Measurements from ENCODE around the gene LGR6.

DNA sequence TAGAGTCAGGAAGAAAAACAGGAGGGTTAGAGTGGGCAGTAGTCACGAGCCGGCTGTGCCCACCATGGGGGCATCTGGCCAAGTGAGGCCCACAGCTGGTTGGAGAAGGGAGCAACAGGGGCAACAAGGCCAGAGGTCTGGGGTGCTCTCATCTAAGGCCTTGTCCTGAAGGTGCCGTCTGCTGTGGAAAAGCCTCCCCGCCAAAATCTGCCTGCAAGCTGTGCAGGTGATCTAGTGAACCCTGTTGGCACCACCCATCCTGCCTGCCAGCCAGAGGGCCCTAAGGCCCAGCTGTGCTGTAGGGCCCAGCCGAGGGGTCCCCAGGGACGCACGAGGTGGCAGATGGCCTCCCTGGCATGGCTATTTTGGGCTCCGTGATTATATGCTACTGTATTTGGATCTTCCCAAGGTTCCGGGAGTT is 51.3 kb downstream of the LGR6 start:
- TF ChIP-seq POLR2A (IDR thresholded peaks at IDR 0.05), result no peak
- no peak for TF ChIP-seq CTCF (IDR thresholded peaks at IDR 0.05 in 4 of 5, conservative IDR thresholded peaks at IDR 0.05 in 1 of 5)
